ENCODE data around the gene PRCP. TPM values are rescaled to one million over a fixed set of nuclear protein-coding genes. Genes with fewer than 3 reads are reported as not detected.

Gene PRCP
- total and polyA plus RNA-seq, 7 donors = 11.5 to 23.5 (median 12.1) TPM

- intact Hi-C loops (cut with DNase I) = no loop called here
- Histone ChIP-seq H3K4me1 (no peaks in the 10 kb centered on the region), H3K36me3 (ENCODE audit: insufficient read depth in 1 of 2, low read depth in 1 of 2) (peaks cover 0 to 23% of the 10 kb centered on the region in 2 donors), H3K9me3 (no peaks in the 10 kb centered on the region), H3K4me3 (no peak overlapping the region), H3K27ac (no peak overlapping the region), H3K27me3 (ENCODE audit: insufficient read depth in 3 of 3, low read length in 2 of 3) (no peaks in the 10 kb centered on the region)
- no peak for DNase-seq
- no peak for TF ChIP-seq CTCF (IDR thresholded peaks at IDR 0.05)
- no peak for ATAC-seq
Measured at GRCh38 chr11:82848829-82849228, 51.4 kb downstream of the PRCP start.

GRCh38 chr11:82845356-82846353 is 54.6 kb downstream of the PRCP start:
- H3K27me3 ChIP-seq (ENCODE audit: insufficient read depth in 3 of 3, low read length in 2 of 3) = no peaks in the 10 kb centered on the region
- 62 to 69% (median 63%) methylated on average over 7 of the region's 7 CpGs for WGBS, 3 donors
- intact Hi-C loops (cut with DNase I) = no loop called here
- DNase-seq (no peak), ATAC-seq (no peak)
- TF ChIP-seq CTCF (IDR thresholded peaks at IDR 0.05) = no peak
- peaks cover 9% of the 10 kb centered on the region for H3K4me1 ChIP-seq
- H3K27ac ChIP-seq = no peak overlapping the region
- no peak overlapping the region for H3K4me3 ChIP-seq
- H3K36me3 ChIP-seq (ENCODE audit: insufficient read depth in 1 of 2, low read depth in 1 of 2) = peaks cover 0 to 23% of the 10 kb centered on the region in 2 donors
- H3K9me3 ChIP-seq = no peaks in the 10 kb centered on the region

- no peaks in the 10 kb centered on the region for H3K9me3 ChIP-seq
- H3K27me3 ChIP-seq (ENCODE audit: insufficient read depth in 3 of 3, low read length in 2 of 3) = no peaks in the 10 kb centered on the region
- H3K36me3 ChIP-seq (ENCODE audit: insufficient read depth in 1 of 2, low read depth in 1 of 2) = peaks cover 0 to 5% of the 10 kb centered on the region in 2 donors
- intact Hi-C loops (cut with DNase I) = loop anchor here in 1 of 2 donors (5.0 kb wide), 1 partner anchor 149 kb away; no protein-coding TSS in a partner anchor
- H3K4me3 ChIP-seq = no peak overlapping the region
- ATAC-seq = no peak
- 87 to 91% (median 89%) methylated on average over 6 of the region's 6 CpGs for WGBS, 3 donors
- TF ChIP-seq CTCF (IDR thresholded peaks at IDR 0.05) = no peak
- no peak for DNase-seq
- H3K27ac ChIP-seq = no peak overlapping the region
- peaks cover 9% of the 10 kb centered on the region for H3K4me1 ChIP-seq
Measured at GRCh38 chr11:82843057-82843795, 57.0 kb downstream of the PRCP start.

- no peak overlapping the region for H3K4me3 ChIP-seq
- ATAC-seq = peak; percentile 84 to 98 (median 93)
- H3K27me3 ChIP-seq (ENCODE audit: insufficient read depth in 3 of 3, low read length in 2 of 3) = no peaks in the 10 kb centered on the region
- H3K4me1 ChIP-seq = peaks cover 9% of the 10 kb centered on the region
- peak overlapping the region; percentile 61 for H3K27ac ChIP-seq
- WGBS, 3 donors = 28 to 57% (median 55%) methylated on average over 2 of the region's 2 CpGs
- intact Hi-C loops (cut with DNase I) = loop anchor here in 1 of 2 donors (5.0 kb wide), 1 partner anchor 150 kb away; no protein-coding TSS in a partner anchor
- peak in 1 of 2 donors; percentile 62 for DNase-seq
- H3K9me3 ChIP-seq = no peaks in the 10 kb centered on the region
- TF ChIP-seq CTCF (IDR thresholded peaks at IDR 0.05) = no peak
- peaks cover 0 to 17% of the 10 kb centered on the region in 2 donors for H3K36me3 ChIP-seq (ENCODE audit: insufficient read depth in 1 of 2, low read depth in 1 of 2)
Measured at GRCh38 chr11:82842019-82842418, 58.2 kb downstream of the PRCP start.

All from psoas muscle (tissue), 8 donors.